ENCODE measurements around the gene PPP2R2D. TPM values are rescaled to one million over a fixed set of nuclear protein-coding genes. Genes with fewer than 3 reads are reported as not detected.

Gene PPP2R2D
- total RNA-seq, 2 donors from 2014 or later, result 35.5 to 37.5 TPM

DNA sequence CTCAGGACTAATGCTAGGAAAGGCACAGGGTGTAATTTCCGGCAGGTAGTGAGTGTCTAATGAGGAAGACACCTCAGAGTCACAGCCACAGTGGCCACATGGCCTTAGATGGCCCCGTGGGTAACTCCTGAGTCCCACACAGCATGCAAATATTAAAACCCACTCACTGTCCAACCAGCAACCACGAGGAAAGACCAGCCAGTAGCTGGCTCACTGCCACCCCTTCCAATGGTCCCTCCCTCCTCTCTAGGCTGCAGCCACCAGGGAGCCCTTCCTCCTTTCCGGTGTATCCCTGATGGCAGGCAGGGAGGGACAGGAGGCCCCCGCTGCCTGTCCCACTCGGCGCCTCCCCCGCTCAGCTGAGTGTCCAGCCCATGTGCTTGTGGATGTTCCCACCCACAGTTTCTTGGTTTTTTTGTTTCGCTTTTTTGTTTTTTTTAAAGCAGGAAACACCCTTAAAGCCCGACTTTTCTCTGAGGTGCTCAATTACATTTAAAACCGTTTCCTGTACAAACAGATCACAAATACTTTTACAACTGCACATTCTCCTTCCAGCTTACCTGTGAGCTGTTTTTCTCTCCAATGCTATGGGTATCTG is 71.8 kb downstream of the PPP2R2D start:
- WGBS, 2 experiments (ENCODE audit: insufficient coverage in 1 of 2, insufficient read length in 1 of 2), result 82 to 92% methylated on average over 7 to 11 of the region's 11 CpGs
- H3K27me3 Mint-ChIP-seq (ENCODE audit: insufficient read depth), result no peaks in the 10 kb centered on the region

DNA sequence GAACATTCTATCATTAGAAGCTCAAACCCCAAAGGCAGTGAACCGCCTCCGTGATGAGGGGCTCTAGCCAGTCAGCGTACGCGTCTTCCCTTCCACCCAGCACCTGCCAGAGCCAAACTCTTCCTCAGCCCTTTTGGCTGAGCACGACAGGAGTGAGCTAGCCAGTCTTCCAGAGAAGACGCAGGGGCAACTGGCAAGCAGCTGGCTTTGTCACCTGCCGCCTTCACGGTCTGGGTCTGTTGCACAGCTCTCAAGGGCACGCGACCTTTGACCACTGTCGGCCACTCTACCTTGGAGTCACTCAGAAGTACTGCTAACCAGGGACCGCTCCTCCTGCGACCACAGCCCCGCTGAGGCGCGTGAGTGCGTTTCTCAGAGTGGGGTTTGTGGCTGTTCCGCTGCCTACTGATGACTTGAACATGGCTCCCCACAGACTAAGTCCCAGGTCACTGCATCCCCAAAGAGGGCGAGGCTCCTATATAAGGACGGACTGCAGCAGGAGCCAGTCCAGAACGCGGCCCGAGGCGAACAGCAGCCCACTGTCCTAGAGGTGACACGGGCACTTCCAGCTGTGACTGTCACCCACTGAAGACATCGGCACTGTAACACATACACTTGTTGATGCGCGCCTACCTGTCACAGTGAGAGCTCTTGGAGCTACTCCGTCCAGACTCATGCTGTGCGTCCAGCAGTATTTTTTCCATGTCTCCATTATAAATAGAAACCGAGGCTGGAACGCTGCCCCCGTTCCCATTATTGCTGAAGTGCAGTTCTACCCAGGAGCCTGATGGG is 72.5 kb downstream of the PPP2R2D start:
- H3K4me1 Mint-ChIP-seq, result peaks cover 19% of the 10 kb centered on the region
- Histone ChIP-seq H3K36me3 (ENCODE audit: control insufficient read depth, insufficient read depth, low read length) (peaks cover 92% of the 10 kb centered on the region), H3K4me1 (ENCODE audit: control insufficient read depth, insufficient read depth, low read length) (no peaks in the 10 kb centered on the region), H3K27ac (ENCODE audit: low read depth, low read length) (no peak overlapping the region), H3K9me3 (ENCODE audit: control insufficient read depth, low read length) (no peaks in the 10 kb centered on the region), H3K9ac (ENCODE audit: extremely low read depth, low read length, poor library complexity, severe bottlenecking) (no peak overlapping the region), H3K4me3 (ENCODE audit: low read length) (no peak overlapping the region), H3K27me3 (ENCODE audit: control insufficient read depth, insufficient read depth, low read length, poor library complexity, severe bottlenecking) (no peaks in the 10 kb centered on the region)
- no peak for DNase-seq
- H3K4me3 Mint-ChIP-seq, result no peak overlapping the region
- peaks cover 85% of the 10 kb centered on the region for H3K36me3 Mint-ChIP-seq (ENCODE audit: low read depth)
- TF ChIP-seq, protein P1, sequence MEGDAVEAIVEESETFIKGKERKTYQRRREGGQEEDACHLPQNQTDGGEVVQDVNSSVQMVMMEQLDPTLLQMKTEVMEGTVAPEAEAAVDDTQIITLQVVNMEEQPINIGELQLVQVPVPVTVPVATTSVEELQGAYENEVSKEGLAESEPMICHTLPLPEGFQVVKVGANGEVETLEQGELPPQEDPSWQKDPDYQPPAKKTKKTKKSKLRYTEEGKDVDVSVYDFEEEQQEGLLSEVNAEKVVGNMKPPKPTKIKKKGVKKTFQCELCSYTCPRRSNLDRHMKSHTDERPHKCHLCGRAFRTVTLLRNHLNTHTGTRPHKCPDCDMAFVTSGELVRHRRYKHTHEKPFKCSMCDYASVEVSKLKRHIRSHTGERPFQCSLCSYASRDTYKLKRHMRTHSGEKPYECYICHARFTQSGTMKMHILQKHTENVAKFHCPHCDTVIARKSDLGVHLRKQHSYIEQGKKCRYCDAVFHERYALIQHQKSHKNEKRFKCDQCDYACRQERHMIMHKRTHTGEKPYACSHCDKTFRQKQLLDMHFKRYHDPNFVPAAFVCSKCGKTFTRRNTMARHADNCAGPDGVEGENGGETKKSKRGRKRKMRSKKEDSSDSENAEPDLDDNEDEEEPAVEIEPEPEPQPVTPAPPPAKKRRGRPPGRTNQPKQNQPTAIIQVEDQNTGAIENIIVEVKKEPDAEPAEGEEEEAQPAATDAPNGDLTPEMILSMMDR (conservative IDR thresholded peaks at IDR 0.05), result no peak
- peak overlapping the region; percentile 30 for H3K27ac Mint-ChIP-seq
- no peaks in the 10 kb centered on the region for H3K27me3 Mint-ChIP-seq (ENCODE audit: insufficient read depth)
- H3K9me3 Mint-ChIP-seq, result peaks cover 2% of the 10 kb centered on the region
- WGBS, 2 experiments (ENCODE audit: insufficient coverage in 1 of 2, insufficient read length in 1 of 2), result 95 to 98% methylated on average over 27 to 34 of the region's 34 CpGs

More for the DNA sequence above, 71.8 kb downstream of the PPP2R2D start:
- Mint-ChIP-seq H3K9me3 (no peaks in the 10 kb centered on the region), H3K4me3 (no peak overlapping the region), H3K4me1 (peaks cover 11% of the 10 kb centered on the region), H3K27ac (peak overlapping the region; percentile 68), H3K36me3 (ENCODE audit: low read depth) (peaks cover 79% of the 10 kb centered on the region)
- TF ChIP-seq, protein P1 (conservative IDR thresholded peaks at IDR 0.05), result no peak
- H3K9ac ChIP-seq (ENCODE audit: extremely low read depth, low read length, poor library complexity, severe bottlenecking), result no peak overlapping the region
- H3K27ac ChIP-seq (ENCODE audit: low read depth, low read length), result no peak overlapping the region
- no peaks in the 10 kb centered on the region for H3K9me3 ChIP-seq (ENCODE audit: control insufficient read depth, low read length)
- H3K27me3 ChIP-seq (ENCODE audit: control insufficient read depth, insufficient read depth, low read length, poor library complexity, severe bottlenecking), result no peaks in the 10 kb centered on the region
- no peak overlapping the region for H3K4me3 ChIP-seq (ENCODE audit: low read length)
- H3K4me1 ChIP-seq (ENCODE audit: control insufficient read depth, insufficient read depth, low read length), result no peaks in the 10 kb centered on the region
- peaks cover 91% of the 10 kb centered on the region for H3K36me3 ChIP-seq (ENCODE audit: control insufficient read depth, insufficient read depth, low read length)
- no peak for DNase-seq

DNA sequence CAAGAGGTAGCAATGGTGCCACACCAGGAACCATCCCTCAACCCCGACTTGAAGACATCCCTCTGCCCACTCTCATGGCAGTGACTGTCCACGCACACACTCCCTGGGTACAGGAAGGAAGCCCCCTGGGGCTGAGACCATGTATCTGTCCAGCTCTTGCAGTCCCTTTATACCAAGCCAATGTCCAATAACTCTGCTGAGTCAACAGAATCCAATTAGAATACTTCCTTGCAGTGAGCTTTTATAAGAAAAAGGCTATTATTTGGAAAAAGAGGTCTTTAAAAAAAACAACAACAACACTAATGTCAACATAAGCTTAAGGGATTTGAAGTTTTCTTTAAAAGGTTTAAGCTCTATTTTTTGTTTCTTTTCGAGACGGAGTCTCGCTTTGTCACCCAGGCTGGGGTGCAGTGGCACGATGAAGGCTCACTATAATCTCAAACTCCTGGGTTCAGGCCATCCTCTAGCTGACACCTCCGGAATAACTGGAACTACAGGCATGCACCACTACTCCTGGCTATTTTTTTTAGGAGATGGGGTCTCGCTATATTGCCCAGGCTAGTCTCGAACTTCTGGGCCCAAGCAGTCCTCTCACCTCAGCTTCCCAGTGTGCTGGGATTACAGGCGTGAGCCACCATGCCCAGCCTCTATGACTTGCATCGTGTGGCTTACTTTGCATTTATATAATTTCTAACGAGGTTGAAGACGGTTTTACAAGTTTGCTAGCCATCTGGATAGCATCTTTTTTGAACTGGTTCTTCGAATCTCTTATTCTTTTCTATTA is 73.4 kb downstream of the PPP2R2D start:
- WGBS, 2 experiments (ENCODE audit: insufficient coverage in 1 of 2, insufficient read length in 1 of 2), result 90 to 95% methylated on average over 13 to 14 of the region's 14 CpGs
- Mint-ChIP-seq H3K4me1 (peaks cover 28% of the 10 kb centered on the region), H3K27me3 (ENCODE audit: insufficient read depth) (no peaks in the 10 kb centered on the region), H3K9me3 (peaks cover 3% of the 10 kb centered on the region), H3K36me3 (ENCODE audit: low read depth) (peaks cover 81% of the 10 kb centered on the region), H3K4me3 (no peak overlapping the region), H3K27ac (no peak overlapping the region)
- no peak for DNase-seq
- Histone ChIP-seq H3K4me1 (ENCODE audit: control insufficient read depth, insufficient read depth, low read length) (no peaks in the 10 kb centered on the region), H3K9me3 (ENCODE audit: control insufficient read depth, low read length) (no peaks in the 10 kb centered on the region), H3K4me3 (ENCODE audit: low read length) (no peak overlapping the region), H3K9ac (ENCODE audit: extremely low read depth, low read length, poor library complexity, severe bottlenecking) (no peak overlapping the region), H3K27ac (ENCODE audit: low read depth, low read length) (no peak overlapping the region), H3K36me3 (ENCODE audit: control insufficient read depth, insufficient read depth, low read length) (peaks cover 87% of the 10 kb centered on the region), H3K27me3 (ENCODE audit: control insufficient read depth, insufficient read depth, low read length, poor library complexity, severe bottlenecking) (no peaks in the 10 kb centered on the region)
- TF ChIP-seq, protein P1 (conservative IDR thresholded peaks at IDR 0.05), result no peak

Data from endodermal cell (in vitro differentiated cells).